DMS79 (cell line): ENCODE data around the gene RPL18A.

ENCODE experiments used
- DNase-seq: peaks from one replicate; lab custom pipeline; 2025; lab: John Stamatoyannopoulos, UW

The RPL18A gene

GRCh38 chr19:17910791-17911360 is 51.2 kb downstream of the RPL18A start:
- DNase-seq = no peak
